ENCODE data around the gene DGCR6L. TPM values are rescaled to one million over a fixed set of nuclear protein-coding genes. Genes with fewer than 3 reads are reported as not detected.
"Not testable (repeated sequence)": the region's sequence is repeated elsewhere in the genome, so short reads cannot be mapped to it uniquely, and the experiment has no call there.

DGCR6L gene
- total RNA-seq, 1 experiment from 2014 or later = 50.7 TPM

DNA sequence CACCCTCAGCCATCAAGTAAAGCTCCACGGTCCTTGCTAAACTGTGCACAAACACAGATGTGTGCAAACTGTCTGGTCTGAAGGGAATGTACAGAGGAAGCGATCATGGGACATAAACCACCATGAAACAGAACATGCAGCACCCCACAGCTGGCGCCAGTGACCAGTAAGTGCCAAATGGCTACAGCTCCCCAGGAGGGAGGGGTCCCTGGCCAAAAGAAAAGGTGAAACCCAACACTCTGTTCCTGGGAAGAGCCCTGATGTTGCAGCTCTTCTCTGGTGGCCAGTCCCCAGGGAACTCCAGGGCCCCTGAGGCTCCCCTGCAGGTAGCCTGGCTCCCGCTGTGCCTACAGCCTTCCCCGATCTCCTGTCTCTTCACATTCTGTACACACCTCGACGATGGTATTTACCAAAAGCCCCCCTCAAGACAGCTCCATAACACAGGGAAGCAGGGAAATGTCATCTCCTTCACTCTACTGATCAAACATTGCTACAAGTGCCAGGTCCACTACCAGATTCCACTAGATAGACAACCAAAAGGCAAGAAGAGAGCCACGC is 2.9 kb downstream of the DGCR6L start:
- intact Hi-C loops (cut with micrococcal nuclease; ENCODE audit: unreplicated experiment) = no loop called here
- H3K4me3 ChIP-seq (ENCODE audit: low read depth, low read length, poor library complexity, severe bottlenecking) = no peak overlapping the region
- no peaks in the 10 kb centered on the region for H3K9me3 ChIP-seq (ENCODE audit: low read depth, low read length, poor library complexity, severe bottlenecking)
- POLR2A ChIA-PET (ENCODE audit: low non-redundant PET) = no interaction called here
- TF ChIP-seq, protein P1, sequence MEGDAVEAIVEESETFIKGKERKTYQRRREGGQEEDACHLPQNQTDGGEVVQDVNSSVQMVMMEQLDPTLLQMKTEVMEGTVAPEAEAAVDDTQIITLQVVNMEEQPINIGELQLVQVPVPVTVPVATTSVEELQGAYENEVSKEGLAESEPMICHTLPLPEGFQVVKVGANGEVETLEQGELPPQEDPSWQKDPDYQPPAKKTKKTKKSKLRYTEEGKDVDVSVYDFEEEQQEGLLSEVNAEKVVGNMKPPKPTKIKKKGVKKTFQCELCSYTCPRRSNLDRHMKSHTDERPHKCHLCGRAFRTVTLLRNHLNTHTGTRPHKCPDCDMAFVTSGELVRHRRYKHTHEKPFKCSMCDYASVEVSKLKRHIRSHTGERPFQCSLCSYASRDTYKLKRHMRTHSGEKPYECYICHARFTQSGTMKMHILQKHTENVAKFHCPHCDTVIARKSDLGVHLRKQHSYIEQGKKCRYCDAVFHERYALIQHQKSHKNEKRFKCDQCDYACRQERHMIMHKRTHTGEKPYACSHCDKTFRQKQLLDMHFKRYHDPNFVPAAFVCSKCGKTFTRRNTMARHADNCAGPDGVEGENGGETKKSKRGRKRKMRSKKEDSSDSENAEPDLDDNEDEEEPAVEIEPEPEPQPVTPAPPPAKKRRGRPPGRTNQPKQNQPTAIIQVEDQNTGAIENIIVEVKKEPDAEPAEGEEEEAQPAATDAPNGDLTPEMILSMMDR (conservative IDR thresholded peaks at IDR 0.05; ENCODE audit: low read depth, low read length) = no peak
- no peak for TF ChIP-seq EZH2 (IDR thresholded peaks at IDR 0.05; ENCODE audit: borderline replicate concordance, low read depth, low read length, poor library complexity, severe bottlenecking)
- DNase-seq (ENCODE audit: low spot score) = no peak
- no peak overlapping the region for H3K27ac ChIP-seq (ENCODE audit: low read depth, low read length, poor library complexity, severe bottlenecking)
- CTCF ChIA-PET = interaction anchor here (0.6 kb wide), 1 partner anchor 101 kb away, joined by 3 read pairs; no protein-coding TSS in a partner anchor
- H3K36me3 ChIP-seq (ENCODE audit: insufficient read depth, low read length, poor library complexity, severe bottlenecking) = no peaks in the 10 kb centered on the region
- BruUV-seq (replicated peaks) = no TSS peak
- H3K4me1 ChIP-seq (ENCODE audit: insufficient read depth, low read length, poor library complexity, severe bottlenecking) = peaks cover 3% of the 10 kb centered on the region
- no peaks in the 10 kb centered on the region for H3K27me3 ChIP-seq (replicated peaks; ENCODE audit: insufficient read depth, low read depth, low read length, poor library complexity)

DNA sequence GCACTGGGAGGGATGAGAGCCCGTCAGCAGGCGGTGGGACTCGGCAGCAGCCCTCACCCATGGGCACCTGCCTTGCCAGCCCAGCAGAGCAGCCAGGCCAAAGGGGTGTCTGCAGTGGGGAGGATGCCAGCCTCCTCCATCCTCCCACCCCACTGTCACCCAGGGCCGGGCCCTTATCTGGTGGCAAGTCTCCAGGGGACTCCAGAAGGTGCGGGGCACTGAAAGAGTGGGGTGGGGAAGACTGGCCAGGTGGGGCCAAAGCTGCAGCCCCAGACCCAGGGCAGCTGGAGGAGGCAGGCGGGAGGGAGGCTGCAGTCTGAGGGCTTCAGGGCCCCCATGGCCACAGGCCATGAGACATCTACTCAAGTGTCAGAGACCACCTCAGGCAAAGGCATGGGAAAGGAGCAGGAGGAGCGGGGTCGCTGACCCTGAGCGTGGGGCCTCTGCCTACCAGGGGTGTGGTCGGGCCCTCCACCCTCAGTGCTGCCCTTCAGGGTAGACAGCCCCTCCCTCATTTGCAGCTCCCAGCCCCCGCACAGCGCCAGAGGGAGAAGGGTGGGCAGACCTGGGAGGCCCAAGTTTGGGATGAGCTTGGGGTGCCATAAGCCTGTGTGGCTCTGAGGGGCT is 3.5 kb downstream of the DGCR6L start:
- Histone ChIP-seq H3K27ac (ENCODE audit: low read depth, low read length, poor library complexity, severe bottlenecking) (no peak overlapping the region), H3K4me3 (ENCODE audit: low read depth, low read length, poor library complexity, severe bottlenecking) (no peak overlapping the region), H3K36me3 (ENCODE audit: insufficient read depth, low read length, poor library complexity, severe bottlenecking) (no peaks in the 10 kb centered on the region), H3K27me3 (replicated peaks; ENCODE audit: insufficient read depth, low read depth, low read length, poor library complexity) (no peaks in the 10 kb centered on the region), H3K4me1 (ENCODE audit: insufficient read depth, low read length, poor library complexity, severe bottlenecking) (peaks cover 3% of the 10 kb centered on the region), H3K9me3 (ENCODE audit: low read depth, low read length, poor library complexity, severe bottlenecking) (no peaks in the 10 kb centered on the region)
- ChIA-PET POLR2A (ENCODE audit: low non-redundant PET) (no interaction called here), CTCF (interaction anchor here (0.6 kb wide), 1 partner anchor 102 kb away, joined by 3 read pairs; no protein-coding TSS in a partner anchor)
- BruUV-seq (replicated peaks) = no TSS peak
- intact Hi-C loops (cut with micrococcal nuclease; ENCODE audit: unreplicated experiment) = no loop called here
- no peak for DNase-seq (ENCODE audit: low spot score)
- TF ChIP-seq, protein P1 (conservative IDR thresholded peaks at IDR 0.05; ENCODE audit: low read depth, low read length) = no peak
- no peak for TF ChIP-seq EZH2 (IDR thresholded peaks at IDR 0.05; ENCODE audit: borderline replicate concordance, low read depth, low read length, poor library complexity, severe bottlenecking)

DNA sequence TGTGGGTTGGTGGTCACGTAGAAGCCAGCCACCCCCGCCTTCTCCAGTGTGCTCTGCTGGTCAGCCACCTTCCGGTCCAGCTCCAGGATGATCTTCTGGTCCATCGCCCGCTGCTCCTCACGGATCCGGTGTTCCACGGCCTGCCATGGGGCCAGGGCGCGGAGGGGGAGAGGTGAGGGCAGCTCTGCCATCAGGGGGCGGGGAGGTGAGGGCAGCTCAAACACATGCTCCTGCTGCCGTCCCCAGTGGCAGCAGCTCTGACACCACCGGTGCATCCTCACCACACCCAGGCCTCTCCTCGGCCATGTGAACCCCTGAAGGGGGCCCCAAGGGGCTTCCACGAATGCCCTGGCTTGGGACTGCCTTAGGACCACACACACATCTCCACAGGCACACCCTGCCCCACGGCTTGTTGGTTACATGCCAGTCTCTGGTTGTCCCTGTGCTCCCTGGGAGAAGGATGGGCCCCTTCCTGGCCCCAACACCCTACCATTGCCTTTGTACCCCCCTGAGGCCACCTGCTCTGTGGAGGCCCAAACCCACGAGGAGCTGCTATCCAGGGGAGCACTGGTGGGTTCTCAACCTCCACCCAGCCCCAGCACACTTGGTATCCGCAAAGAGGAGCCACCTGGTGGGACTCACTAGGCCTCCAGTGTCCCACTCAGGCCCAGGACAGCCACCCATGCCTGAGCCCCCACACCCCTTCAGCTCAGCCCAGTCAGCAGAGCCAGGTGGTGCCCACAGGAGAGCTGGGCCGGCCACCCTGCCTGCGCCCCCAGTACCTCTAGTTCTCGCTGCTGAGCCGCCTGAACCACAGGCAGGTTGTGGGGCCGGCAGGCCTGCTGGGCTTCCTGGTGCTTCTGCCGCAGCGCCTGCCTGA is 4.3 kb downstream of the DGCR6L start:
- no peak overlapping the region for H3K4me3 ChIP-seq (ENCODE audit: low read depth, low read length, poor library complexity, severe bottlenecking)
- no peaks in the 10 kb centered on the region for H3K36me3 ChIP-seq (ENCODE audit: insufficient read depth, low read length, poor library complexity, severe bottlenecking)
- TF ChIP-seq, protein P1 (conservative IDR thresholded peaks at IDR 0.05; ENCODE audit: low read depth, low read length) = no peak
- no peak for TF ChIP-seq EZH2 (IDR thresholded peaks at IDR 0.05; ENCODE audit: borderline replicate concordance, low read depth, low read length, poor library complexity, severe bottlenecking)
- H3K27ac ChIP-seq (ENCODE audit: low read depth, low read length, poor library complexity, severe bottlenecking) = no peak overlapping the region
- ChIA-PET POLR2A (ENCODE audit: low non-redundant PET) (no interaction called here), CTCF (no interaction called here)
- H3K4me1 ChIP-seq (ENCODE audit: insufficient read depth, low read length, poor library complexity, severe bottlenecking) = peaks cover 3% of the 10 kb centered on the region
- DNase-seq (ENCODE audit: low spot score) = no peak
- intact Hi-C loops (cut with micrococcal nuclease; ENCODE audit: unreplicated experiment) = no loop called here
- H3K27me3 ChIP-seq (replicated peaks; ENCODE audit: insufficient read depth, low read depth, low read length, poor library complexity) = no peaks in the 10 kb centered on the region
- no peaks in the 10 kb centered on the region for H3K9me3 ChIP-seq (ENCODE audit: low read depth, low read length, poor library complexity, severe bottlenecking)
- BruUV-seq (replicated peaks) = no TSS peak

DNA sequence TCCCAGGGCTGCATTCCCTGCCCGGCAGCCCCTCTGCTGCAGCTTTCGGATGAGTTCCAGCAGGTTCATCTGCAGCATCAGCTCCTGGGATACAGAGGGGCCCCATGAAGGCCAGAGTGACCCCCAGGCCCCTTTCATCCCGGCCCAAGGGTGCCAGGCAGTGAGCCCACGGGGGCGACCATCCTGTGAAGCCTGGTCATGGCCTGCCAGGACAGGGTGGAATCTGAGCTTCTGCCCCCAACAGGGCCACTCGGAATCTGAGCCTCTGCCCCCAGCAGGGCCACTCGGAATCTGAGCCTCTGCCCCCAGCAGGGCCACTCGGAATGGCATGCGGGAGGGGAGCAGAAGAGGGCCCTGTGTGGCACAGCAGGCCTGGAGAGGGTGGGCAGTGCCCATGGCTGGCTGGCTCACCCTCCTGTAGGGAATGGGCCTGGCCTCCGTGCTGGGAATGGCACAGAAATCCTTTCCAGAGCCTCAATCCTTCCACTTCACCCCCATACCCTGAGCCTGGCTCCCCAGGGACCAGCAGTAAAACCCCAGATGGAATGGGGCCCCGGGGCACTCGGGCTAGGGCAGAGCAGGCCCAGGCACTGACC is 5.0 kb downstream of the DGCR6L start:
- POLR2A ChIA-PET (ENCODE audit: low non-redundant PET); H3K4me3 ChIP-seq (ENCODE audit: low read depth, low read length, poor library complexity, severe bottlenecking); BruUV-seq (replicated peaks); H3K9me3 ChIP-seq (ENCODE audit: low read depth, low read length, poor library complexity, severe bottlenecking); H3K27ac ChIP-seq (ENCODE audit: low read depth, low read length, poor library complexity, severe bottlenecking); H3K27me3 ChIP-seq (replicated peaks; ENCODE audit: insufficient read depth, low read depth, low read length, poor library complexity); DNase-seq (ENCODE audit: low spot score); CTCF ChIA-PET; intact Hi-C loops (cut with micrococcal nuclease; ENCODE audit: unreplicated experiment); H3K36me3 ChIP-seq (ENCODE audit: insufficient read depth, low read length, poor library complexity, severe bottlenecking); H3K4me1 ChIP-seq (ENCODE audit: insufficient read depth, low read length, poor library complexity, severe bottlenecking): not testable (repeated sequence)

DNA sequence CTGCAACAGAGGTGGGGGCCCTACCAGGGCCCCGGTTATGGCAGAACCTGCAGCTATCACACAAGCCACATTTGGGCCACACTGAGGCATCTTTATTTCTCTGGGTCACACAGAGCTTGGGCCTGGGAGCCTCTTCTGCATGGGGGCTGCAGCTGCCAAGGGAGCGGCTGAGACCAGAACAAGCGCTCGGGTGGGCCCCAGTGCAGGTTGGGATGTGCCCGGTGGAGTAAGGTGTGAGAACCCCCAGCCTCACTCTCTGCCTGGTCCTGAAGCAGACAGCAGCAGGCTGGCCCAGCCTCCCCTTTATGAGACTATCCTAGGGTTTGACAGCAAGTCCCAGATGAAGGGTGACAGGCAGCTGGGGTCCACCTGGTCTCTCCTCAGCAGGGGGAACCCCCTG is 5.7 kb downstream of the DGCR6L start:
- H3K27ac ChIP-seq (ENCODE audit: low read depth, low read length, poor library complexity, severe bottlenecking); H3K4me3 ChIP-seq (ENCODE audit: low read depth, low read length, poor library complexity, severe bottlenecking); H3K36me3 ChIP-seq (ENCODE audit: insufficient read depth, low read length, poor library complexity, severe bottlenecking); DNase-seq (ENCODE audit: low spot score); H3K4me1 ChIP-seq (ENCODE audit: insufficient read depth, low read length, poor library complexity, severe bottlenecking); POLR2A ChIA-PET (ENCODE audit: low non-redundant PET); H3K27me3 ChIP-seq (replicated peaks; ENCODE audit: insufficient read depth, low read depth, low read length, poor library complexity); H3K9me3 ChIP-seq (ENCODE audit: low read depth, low read length, poor library complexity, severe bottlenecking); intact Hi-C loops (cut with micrococcal nuclease; ENCODE audit: unreplicated experiment); CTCF ChIA-PET; BruUV-seq (replicated peaks): not testable (repeated sequence)

Measured in A673 (cell line).